Fibroblast of the conjunctiva (primary cell): Measurements from ENCODE around the gene ACP4.

Experiments
- DNase-seq: peaks from one replicate; pipeline ENCODE4 v3.0.0-alpha.2; 2010; ENCODE audit warnings: low read depth

ACP4 gene

GRCh38 chr19:50823389-50824042, 33.3 kb downstream of the ACP4 start, which contains the start of gene KLK1:
Gene KLK1, minus strand, starts transcription at chr19:50823787. Its CDS starts 39 bp downstream, at chr19:50823748.
- no peak for DNase-seq

DNA sequence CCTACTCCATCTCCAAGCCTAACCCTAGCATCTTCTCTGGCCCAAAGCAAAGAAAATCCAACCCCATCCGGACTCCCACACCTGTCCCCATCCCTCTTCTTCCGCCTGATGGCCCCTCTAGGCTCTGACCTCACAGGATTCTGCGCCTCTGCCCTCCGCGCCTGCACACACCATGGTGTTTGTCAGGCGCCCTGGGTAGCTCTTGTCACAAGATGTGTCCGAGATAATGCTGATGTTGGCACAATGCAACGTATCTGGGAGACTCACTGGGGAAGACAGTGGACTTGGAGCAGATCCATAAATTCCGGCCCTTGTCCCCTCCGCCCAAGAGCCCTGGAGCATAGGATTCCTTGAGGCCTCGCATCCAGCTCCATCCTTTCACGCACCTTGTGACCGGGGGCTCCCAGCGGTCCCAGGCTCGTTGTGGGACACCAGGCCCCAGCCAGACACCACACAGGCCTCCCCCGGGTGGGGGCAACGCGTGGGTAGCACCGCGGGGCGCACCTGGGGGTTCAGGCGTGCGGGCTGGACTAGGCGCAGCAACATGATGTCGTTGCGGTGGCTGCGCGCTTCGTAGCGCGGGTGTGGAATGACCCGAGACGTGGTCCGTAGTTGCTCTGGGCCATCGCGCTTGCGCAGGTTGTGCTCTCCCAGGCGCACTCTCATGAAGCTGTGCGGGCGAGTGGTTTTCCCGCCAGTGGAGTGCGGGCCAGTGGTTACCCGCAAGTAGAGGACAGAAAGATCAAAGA, 36.5 kb downstream of the ACP4 start:
- no peak for DNase-seq

DNA sequence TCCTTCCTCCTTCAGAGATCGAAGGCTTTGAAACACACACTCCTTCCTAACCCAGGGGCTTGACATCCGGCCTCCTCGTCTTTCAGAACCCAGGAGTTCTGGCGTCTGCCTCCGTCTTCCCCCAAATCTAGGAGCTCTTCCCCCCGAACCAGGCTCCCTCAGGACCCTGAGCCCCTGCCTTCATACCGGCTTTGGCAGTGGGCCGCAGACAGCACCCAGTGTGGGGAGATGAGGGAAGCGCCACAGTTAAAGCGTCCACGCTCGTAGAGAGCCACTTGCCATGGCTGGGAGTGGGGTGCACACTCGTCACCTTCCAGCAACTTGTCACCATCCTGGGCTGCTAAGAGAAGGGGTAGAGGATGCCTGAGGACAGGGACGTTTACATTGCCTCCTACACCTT, 37.3 kb downstream of the ACP4 start:
- no peak for DNase-seq

- DNase-seq, result no peak
These were observed 39.6 kb downstream of the ACP4 start for GRCh38 chr19:50829801-50830200.

GRCh38 chr19:50830266-50831025, 40.2 kb downstream of the ACP4 start:
- no peak for DNase-seq

DNA sequence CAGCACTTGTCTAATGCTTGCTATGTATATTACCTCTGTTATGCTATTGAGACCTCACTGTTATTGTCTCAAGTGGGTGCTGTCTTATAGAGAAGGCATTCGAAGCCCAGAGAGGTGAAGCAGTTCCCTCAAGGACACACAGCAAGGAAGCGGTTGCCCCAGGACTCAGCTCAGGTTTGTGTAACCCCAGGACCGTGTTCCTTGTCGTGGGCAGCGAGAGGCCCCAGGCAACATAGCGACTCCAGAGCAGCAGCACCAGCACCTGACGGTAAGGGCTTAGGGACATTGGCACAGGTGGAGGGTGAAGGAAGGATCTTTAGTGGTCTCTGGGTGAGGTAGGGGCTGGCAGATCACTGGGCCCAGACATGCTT, 40.8 kb downstream of the ACP4 start:
- DNase-seq, result no peak

GRCh38 chr19:50832666-50833065, 42.5 kb downstream of the ACP4 start:
- no peak for DNase-seq

DNA sequence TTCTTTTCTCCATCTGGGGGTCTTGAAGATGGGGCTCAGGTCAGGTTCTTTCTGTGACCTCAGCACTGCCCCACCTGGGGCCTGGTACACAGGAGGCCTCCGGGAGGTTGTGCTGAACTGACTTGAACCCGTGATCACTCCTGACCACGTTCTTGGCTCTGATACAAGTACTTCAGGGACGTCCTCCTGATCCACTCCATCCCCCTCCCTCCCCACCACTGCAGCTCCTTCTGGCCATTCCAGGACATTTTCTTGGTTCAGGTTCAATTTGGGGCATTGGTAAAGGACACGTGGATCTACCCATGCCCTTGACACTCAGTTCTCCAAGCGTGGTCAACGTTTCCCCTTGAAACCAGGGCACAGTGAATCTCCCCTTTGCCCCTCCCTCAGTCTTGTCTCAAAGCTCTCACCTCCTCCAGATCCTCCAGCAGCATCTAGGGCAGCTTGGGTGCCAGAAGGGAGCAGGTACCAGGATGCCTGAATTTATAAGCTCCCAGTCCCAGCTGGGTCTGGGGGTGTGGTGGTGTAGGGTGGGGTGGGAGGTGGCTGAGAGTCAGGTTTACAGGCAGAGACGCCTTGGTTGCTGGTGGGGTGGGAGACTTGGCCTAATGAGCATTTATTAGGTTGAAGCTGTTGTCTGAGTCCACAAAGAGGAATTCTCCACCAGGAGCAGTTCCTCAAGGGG, 43.0 kb downstream of the ACP4 start, which contains the start of gene KLK15:
TSS of gene KLK15 (minus strand) at position 458 of the 685 bp plus-strand sequence. CDS start 2,082 bp downstream, outside the sequence.
- no peak for DNase-seq

- no peak for DNase-seq
These were observed 43.6 kb downstream of the ACP4 start for GRCh38 chr19:50833802-50834167.

- DNase-seq, result no peak
These were observed 45.0 kb downstream of the ACP4 start for GRCh38 chr19:50835103-50835784.

- DNase-seq, result peak; percentile 2
These were observed 45.7 kb downstream of the ACP4 start for GRCh38 chr19:50835785-50836542.

DNA sequence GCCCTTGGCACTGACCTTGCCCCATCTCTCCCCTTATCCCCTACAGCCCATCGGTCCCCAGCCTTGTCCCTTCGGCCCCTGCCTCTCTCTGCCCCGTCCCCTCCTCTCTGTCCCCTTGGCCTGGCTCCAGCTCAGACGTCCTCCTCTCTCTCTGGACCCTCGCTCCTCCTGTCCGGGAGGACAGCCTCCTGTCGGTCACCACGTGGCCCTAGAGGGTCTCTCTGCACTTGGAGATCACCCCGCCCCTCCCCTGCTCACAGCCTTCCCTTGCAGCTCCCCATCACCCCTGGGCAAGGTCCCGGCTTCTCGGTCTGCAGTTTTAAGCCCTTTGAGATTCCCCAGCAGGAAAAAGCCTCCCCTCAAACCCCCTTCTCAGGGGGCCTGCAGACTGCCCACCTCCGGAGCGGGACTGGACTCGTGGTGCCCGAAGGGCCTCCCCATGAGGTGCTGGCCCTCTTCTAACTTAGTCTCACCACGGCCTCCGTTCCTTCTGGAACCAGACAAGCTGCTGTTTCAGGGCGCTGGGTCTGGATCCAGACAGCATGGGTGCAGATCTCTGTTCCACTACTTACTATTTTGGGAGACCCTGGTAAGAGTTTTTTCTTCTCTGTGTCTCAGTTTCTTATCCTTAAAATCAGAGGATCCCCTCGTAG, 46.5 kb downstream of the ACP4 start:
- DNase-seq, result no peak

GRCh38 chr19:50837300-50837699, 47.1 kb downstream of the ACP4 start:
- DNase-seq, result no peak

GRCh38 chr19:50838239-50838638, 48.0 kb downstream of the ACP4 start:
- no peak for DNase-seq

GRCh38 chr19:50839712-50840655, 49.8 kb downstream of the ACP4 start:
- DNase-seq, result no peak

GRCh38 chr19:50842130-50842529, 51.9 kb downstream of the ACP4 start:
- DNase-seq, result no peak

GRCh38 chr19:50843205-50843604, 53.0 kb downstream of the ACP4 start:
- no peak for DNase-seq

DNA sequence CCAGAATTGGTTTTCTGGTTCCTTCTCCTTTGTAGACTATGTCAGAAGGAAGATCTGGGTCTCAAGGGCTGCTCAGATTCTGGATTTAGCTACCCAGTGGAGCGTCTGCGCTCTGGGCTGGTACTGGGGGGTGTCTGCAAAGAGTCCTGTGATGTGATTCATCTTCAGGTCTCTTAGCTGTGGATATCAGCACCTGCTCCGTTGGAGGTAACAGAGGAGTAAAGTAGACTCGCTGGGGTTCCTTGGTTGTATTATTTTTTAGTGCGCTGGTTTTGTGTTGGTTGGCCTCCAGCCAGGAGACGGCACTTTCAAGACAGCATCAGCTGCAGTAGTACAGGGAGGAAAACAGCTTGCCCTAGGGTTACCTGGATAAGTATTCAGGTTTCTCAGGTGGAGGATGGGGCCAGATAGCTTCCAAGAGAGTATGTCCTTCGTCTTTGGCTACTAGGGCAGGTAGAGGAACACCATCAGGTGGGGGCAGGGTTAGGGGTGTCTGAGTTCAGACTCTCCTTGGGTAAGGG, 53.5 kb downstream of the ACP4 start:
- no peak for DNase-seq
